BJ (cell line): Measurements from ENCODE around the gene CAMK2D. TPM values are rescaled to one million over a fixed set of nuclear protein-coding genes. Genes with fewer than 3 reads are reported as not detected.

Experiments
- CTCF ChIA-PET: fragments of 350-600 bp; formaldehyde crosslinking; extraction: SDS; loops from one replicate; lab custom pipeline; 2021; ENCODE audit warnings: antibody characterized with exemption, inconsistent platforms; lab: Yijun Ruan, JAX
- POLR2A ChIA-PET: fragments of 300-600 bp; sonication (Branson Sonifier 250); formaldehyde crosslinking; extraction: SDS; loops from one replicate; lab custom pipeline; 2021; ENCODE audit warnings: antibody characterized with exemption; lab: Charles Lee
- DNase-seq: peaks from one replicate; pipeline ENCODE4 v3.0.0-alpha.2; 2011; ENCODE audit warnings: low read depth
- H3K27me3 ChIP-seq: 2 replicates; pipeline ENCODE4 v1.6.0; 2011; ENCODE audit warnings: low read length; ENCODE audit not compliant: control insufficient read depth, insufficient read depth
- H3K36me3 ChIP-seq: 2 replicates; pipeline ENCODE4 v1.5.1; 2011; ENCODE audit warnings: low read length; ENCODE audit not compliant: control insufficient read depth, insufficient read depth
- H3K4me3 ChIP-seq: 2 replicates; pipeline ENCODE4 v1.5.1; 2011; ENCODE audit warnings: low read depth, mild to moderate bottlenecking, control low read depth, low read length
- polyA plus RNA-seq: library from polyadenylated mRNA; depleted of rRNA; stranded (reverse); fragments of >200 nt; gene quantifications from 2 replicates; pipeline ENCODE4 v1.2.3, GENCODE V29; 2011
- TF ChIP-seq, protein P1 (sequence below): IDR thresholded peaks from 2 replicates; pipeline ENCODE4 v1.5.1; 2011; ENCODE audit warnings: low read depth, mild to moderate bottlenecking, control low read depth, inconsistent platforms, low read length, moderate library complexity; ENCODE audit not compliant: insufficient read depth

Gene CAMK2D
- polyA plus RNA-seq, 1 experiment = 41.8 TPM

DNA sequence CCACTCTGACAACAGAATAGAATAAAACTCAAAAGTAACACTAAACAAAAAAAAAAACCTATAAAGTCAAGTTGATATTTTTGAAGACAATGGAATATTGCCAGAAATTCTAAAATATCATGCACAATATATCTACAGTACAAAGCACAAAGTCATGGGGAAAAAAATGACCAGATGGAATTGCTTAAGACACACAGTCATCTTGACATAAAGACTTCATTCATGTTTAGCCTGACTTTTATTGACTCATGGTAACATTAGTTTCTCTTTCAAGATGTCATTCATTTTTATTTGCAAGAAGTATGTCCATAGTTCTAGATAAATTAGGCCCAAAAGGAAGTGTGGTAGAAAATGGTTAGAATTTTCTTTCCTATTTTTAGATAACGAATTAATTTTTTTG is 259.1 kb downstream of the CAMK2D start:
- no peak overlapping the region for H3K4me3 ChIP-seq
- H3K36me3 ChIP-seq = peaks cover 1% of the 10 kb centered on the region
- TF ChIP-seq, protein P1, sequence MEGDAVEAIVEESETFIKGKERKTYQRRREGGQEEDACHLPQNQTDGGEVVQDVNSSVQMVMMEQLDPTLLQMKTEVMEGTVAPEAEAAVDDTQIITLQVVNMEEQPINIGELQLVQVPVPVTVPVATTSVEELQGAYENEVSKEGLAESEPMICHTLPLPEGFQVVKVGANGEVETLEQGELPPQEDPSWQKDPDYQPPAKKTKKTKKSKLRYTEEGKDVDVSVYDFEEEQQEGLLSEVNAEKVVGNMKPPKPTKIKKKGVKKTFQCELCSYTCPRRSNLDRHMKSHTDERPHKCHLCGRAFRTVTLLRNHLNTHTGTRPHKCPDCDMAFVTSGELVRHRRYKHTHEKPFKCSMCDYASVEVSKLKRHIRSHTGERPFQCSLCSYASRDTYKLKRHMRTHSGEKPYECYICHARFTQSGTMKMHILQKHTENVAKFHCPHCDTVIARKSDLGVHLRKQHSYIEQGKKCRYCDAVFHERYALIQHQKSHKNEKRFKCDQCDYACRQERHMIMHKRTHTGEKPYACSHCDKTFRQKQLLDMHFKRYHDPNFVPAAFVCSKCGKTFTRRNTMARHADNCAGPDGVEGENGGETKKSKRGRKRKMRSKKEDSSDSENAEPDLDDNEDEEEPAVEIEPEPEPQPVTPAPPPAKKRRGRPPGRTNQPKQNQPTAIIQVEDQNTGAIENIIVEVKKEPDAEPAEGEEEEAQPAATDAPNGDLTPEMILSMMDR = no peak
- ChIA-PET CTCF (no interaction called here), POLR2A (no interaction called here)
- DNase-seq = no peak
- H3K27me3 ChIP-seq = no peaks in the 10 kb centered on the region

DNA sequence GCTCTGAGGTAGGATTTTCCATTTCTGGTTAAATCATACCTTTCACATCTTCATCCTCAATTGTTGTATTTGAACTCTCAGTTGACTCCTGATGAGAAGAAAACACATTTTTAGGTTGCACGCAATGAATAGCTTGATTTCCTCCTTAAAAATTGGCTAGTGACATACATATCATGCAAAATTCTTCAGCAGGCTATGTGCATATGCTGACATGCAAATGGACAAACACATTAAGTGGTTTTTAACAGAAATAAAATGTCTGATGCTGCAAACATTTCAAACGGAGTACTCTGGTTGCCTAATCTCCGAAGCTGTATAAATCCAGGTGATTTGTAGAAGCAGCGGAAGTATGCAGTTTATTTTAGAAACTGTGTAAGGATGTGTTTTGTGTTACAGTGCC is 261.1 kb downstream of the CAMK2D start:
- POLR2A ChIA-PET = no interaction called here
- CTCF ChIA-PET = interaction anchor here (0.8 kb wide), 1 partner anchor 16 kb away, joined by 3 read pairs; no protein-coding TSS in a partner anchor
- Histone ChIP-seq H3K36me3 (peaks cover 6% of the 10 kb centered on the region), H3K27me3 (no peaks in the 10 kb centered on the region), H3K4me3 (no peak overlapping the region)
- DNase-seq = no peak
- TF ChIP-seq, protein P1 = no peak

DNA sequence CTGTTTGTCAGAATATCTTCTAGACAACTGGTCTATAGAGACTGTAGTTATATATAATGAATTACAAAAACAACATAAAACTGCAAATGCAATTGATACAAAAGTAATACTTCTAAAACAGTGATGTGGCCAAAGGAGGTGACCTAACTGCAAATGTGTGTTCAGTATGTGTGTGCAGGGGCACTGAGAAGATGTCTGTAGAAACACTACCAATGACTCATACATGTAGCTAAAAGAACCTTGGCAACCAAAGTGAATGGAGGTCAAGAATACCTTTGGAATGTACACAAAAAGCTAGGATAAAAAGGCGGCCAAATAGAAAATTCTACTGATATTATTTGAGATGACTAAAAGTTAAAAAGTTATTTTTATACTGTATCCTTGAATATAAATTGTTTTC is 261.8 kb downstream of the CAMK2D start:
- TF ChIP-seq, protein P1 = no peak
- CTCF ChIA-PET = interaction anchor here (0.8 to 1.1 kb wide), 2 partner anchors 15 to 105 kb away, joined by 3 read pairs; no protein-coding TSS in a partner anchor
- Histone ChIP-seq H3K27me3 (no peaks in the 10 kb centered on the region), H3K4me3 (no peak overlapping the region), H3K36me3 (peaks cover 4% of the 10 kb centered on the region)
- DNase-seq = no peak
- POLR2A ChIA-PET = no interaction called here

DNA sequence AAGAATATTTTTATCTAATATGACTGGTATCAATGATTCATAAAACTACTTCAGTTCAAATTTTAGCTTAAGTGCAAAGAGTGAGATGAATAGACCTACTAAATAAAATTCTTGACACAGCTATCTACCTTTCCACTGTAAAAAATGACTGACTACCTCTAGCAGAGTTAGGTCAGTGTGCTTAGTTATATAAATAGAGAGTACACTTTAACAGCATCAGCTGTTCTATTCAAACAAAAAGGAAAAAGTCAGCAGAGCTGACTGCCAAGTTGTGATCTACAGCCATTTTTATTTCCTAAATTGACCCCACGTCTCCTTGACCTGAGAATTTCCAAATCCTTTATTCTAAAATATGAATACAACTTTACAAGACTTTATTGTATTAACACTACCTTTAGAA is 262.4 kb downstream of the CAMK2D start:
- POLR2A ChIA-PET = interaction anchor here (0.6 kb wide), 1 partner anchor 212 kb away, joined by 3 read pairs; no protein-coding TSS in a partner anchor
- H3K36me3 ChIP-seq = peaks cover 4% of the 10 kb centered on the region
- CTCF ChIA-PET = interaction anchor here (1.1 kb wide), 1 partner anchor 104 kb away, joined by 3 read pairs; no protein-coding TSS in a partner anchor

DNA sequence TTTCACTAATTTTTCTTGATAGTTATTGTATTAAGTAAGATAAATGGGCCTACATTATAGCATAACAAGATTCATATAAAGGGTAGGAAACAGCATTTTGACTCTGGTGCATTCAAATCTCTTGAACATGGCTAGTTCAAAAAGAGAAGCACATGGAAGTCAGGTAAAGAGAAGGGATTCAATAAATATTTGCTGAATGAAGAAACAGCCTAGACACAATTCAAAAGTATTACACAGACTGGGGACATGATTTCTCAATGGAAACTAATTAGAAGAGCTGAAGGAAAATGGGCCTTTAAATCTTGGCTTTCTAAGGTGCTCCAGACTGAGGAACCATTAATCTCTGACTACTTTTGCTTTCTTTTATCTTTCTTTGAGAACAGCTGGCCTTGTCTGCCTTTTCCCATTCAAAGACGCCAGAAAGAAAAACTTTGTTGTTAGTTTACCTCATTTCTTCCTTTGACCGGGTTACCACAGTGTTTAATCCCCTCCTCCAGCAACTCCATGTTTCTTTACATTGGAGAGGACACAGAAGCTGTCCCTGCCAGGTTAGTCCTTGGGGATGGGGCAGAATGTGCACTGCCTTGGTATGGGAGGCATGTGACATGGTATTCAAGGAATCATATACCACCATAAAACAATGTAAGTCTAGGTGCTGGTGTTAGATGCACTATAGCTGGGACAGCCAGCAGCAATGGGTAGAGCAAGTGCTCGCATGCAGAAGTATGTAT is 264.2 kb downstream of the CAMK2D start:
- Histone ChIP-seq H3K4me3 (no peak overlapping the region), H3K27me3 (no peaks in the 10 kb centered on the region), H3K36me3 (peaks cover 4% of the 10 kb centered on the region)
- ChIA-PET CTCF (no interaction called here), POLR2A (no interaction called here)
- no peak for DNase-seq
- TF ChIP-seq, protein P1 = no peak

More for the DNA sequence above, 262.4 kb downstream of the CAMK2D start:
- DNase-seq = no peak
- Histone ChIP-seq H3K4me3 (no peak overlapping the region), H3K27me3 (no peaks in the 10 kb centered on the region)
- TF ChIP-seq, protein P1 = no peak
